ENCODE results near the gene MRPL50.
A peak's percentile ranks its signal among the peaks of the same experiment; 100 is the strongest.
"Not testable (repeated sequence)": the region's sequence is repeated elsewhere in the genome, so short reads cannot be mapped to it uniquely, and the experiment has no call there.

The MRPL50 gene

GRCh38 chr9:101417977-101418376, 19.6 kb upstream of the MRPL50 start:
- DNase-seq (ENCODE audit: low spot score), result no peak

- no peak for DNase-seq (ENCODE audit: low spot score)
Measured at GRCh38 chr9:101417389-101417788, 19.0 kb upstream of the MRPL50 start.

GRCh38 chr9:101415578-101415977, 17.2 kb upstream of the MRPL50 start:
- DNase-seq (ENCODE audit: low spot score), result no peak

- DNase-seq (ENCODE audit: low spot score), result no peak
Measured at GRCh38 chr9:101414839-101415238, 16.4 kb upstream of the MRPL50 start.

- no peak for DNase-seq (ENCODE audit: low spot score)
Measured at GRCh38 chr9:101409079-101409477, 10.7 kb upstream of the MRPL50 start.

GRCh38 chr9:101408374-101409078, 10.1 kb upstream of the MRPL50 start:
- no peak for DNase-seq (ENCODE audit: low spot score)

GRCh38 chr9:101403516-101404285, 5.3 kb upstream of the MRPL50 start:
- no peak for DNase-seq (ENCODE audit: low spot score)

GRCh38 chr9:101400120-101400519, 1.7 kb upstream of the MRPL50 start:
- DNase-seq (ENCODE audit: low spot score), result no peak

GRCh38 chr9:101399643-101399970, 1.2 kb upstream of the MRPL50 start:
- no peak for DNase-seq (ENCODE audit: low spot score)

GRCh38 chr9:101398930-101399642, 668 bp upstream of the MRPL50 start:
- peak; percentile 11 for DNase-seq (ENCODE audit: low spot score)

GRCh38 chr9:101397746-101398067, 711 bp downstream of the MRPL50 start:
- DNase-seq (ENCODE audit: low spot score), result no peak

GRCh38 chr9:101394687-101395086, 3.7 kb downstream of the MRPL50 start:
- DNase-seq (ENCODE audit: low spot score), result no peak

- no peak for DNase-seq (ENCODE audit: low spot score)
Measured at GRCh38 chr9:101393135-101393534, 5.3 kb downstream of the MRPL50 start.

- DNase-seq (ENCODE audit: low spot score), result no peak
Measured at GRCh38 chr9:101388507-101388993, 9.9 kb downstream of the MRPL50 start.

- peak; percentile 25 for DNase-seq (ENCODE audit: low spot score)
Measured at GRCh38 chr9:101387871-101388506, 10.4 kb downstream of the MRPL50 start.

- DNase-seq (ENCODE audit: low spot score), result not testable (repeated sequence)
Measured at GRCh38 chr9:101384873-101385536, 13.4 kb downstream of the MRPL50 start, which contains the start of gene BAAT. TSS of gene BAAT (minus strand) at chr9:101385006. CDS start at chr9:101371404, 13,602 bp downstream.

- DNase-seq (ENCODE audit: low spot score), result no peak
Measured at GRCh38 chr9:101383361-101383760, 15.1 kb downstream of the MRPL50 start.

- DNase-seq (ENCODE audit: low spot score), result no peak
Measured at GRCh38 chr9:101381833-101382342, 16.5 kb downstream of the MRPL50 start.

GRCh38 chr9:101381118-101381517, 17.3 kb downstream of the MRPL50 start:
- DNase-seq (ENCODE audit: low spot score), result no peak

GRCh38 chr9:101380295-101380694, 18.1 kb downstream of the MRPL50 start:
- no peak for DNase-seq (ENCODE audit: low spot score)

GRCh38 chr9:101376111-101376848, 22.1 kb downstream of the MRPL50 start:
- DNase-seq (ENCODE audit: low spot score), result peak; percentile 80
